ENCODE results near the gene BPIFB2. TPM values are rescaled to one million over a fixed set of nuclear protein-coding genes. Genes with fewer than 3 reads are reported as not detected.

BPIFB2 gene
- total RNA-seq, 1 experiment from 2014 or later, result not detected

DNA sequence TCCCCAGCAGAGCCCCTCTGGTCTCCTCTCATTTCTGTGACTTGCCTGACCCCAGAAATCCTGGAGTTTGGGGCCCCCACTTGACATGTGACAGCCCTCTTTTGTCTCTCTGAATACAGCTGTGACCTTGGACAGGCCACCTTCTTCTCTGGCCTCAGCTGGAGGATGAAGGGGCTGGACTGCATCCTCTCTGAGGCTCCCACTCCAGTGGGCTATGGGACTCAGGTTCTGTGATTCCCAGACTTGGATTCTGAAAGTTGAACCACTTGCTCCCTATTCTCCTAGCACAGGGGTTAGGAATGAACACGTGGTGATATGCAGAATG lies 55.3 kb downstream of the BPIFB2 start:
- POLR2A ChIA-PET, result no interaction called here
- Histone ChIP-seq H3K27me3 (ENCODE audit: control insufficient read depth, insufficient read depth, low read length) (no peaks in the 10 kb centered on the region), H3K9me3 (ENCODE audit: control insufficient read depth, insufficient read depth, low read depth, low read length) (no peaks in the 10 kb centered on the region), H3K4me1 (ENCODE audit: control insufficient read depth, insufficient read depth, low read length) (no peaks in the 10 kb centered on the region), H3K36me3 (ENCODE audit: control insufficient read depth, insufficient read depth, low read length) (no peaks in the 10 kb centered on the region), H3K27ac (ENCODE audit: low read length) (no peak overlapping the region), H3K4me3 (ENCODE audit: low read depth in 2 of 2, low read length in 2 of 2) (no peak overlapping the region)
- ATAC-seq (no peak), DNase-seq (ENCODE audit: low read depth, low spot score) (no peak)
- TF ChIP-seq, protein P1, sequence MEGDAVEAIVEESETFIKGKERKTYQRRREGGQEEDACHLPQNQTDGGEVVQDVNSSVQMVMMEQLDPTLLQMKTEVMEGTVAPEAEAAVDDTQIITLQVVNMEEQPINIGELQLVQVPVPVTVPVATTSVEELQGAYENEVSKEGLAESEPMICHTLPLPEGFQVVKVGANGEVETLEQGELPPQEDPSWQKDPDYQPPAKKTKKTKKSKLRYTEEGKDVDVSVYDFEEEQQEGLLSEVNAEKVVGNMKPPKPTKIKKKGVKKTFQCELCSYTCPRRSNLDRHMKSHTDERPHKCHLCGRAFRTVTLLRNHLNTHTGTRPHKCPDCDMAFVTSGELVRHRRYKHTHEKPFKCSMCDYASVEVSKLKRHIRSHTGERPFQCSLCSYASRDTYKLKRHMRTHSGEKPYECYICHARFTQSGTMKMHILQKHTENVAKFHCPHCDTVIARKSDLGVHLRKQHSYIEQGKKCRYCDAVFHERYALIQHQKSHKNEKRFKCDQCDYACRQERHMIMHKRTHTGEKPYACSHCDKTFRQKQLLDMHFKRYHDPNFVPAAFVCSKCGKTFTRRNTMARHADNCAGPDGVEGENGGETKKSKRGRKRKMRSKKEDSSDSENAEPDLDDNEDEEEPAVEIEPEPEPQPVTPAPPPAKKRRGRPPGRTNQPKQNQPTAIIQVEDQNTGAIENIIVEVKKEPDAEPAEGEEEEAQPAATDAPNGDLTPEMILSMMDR (IDR thresholded peaks at IDR 0.05), result no peak
- TF ChIP-seq, protein P2, sequence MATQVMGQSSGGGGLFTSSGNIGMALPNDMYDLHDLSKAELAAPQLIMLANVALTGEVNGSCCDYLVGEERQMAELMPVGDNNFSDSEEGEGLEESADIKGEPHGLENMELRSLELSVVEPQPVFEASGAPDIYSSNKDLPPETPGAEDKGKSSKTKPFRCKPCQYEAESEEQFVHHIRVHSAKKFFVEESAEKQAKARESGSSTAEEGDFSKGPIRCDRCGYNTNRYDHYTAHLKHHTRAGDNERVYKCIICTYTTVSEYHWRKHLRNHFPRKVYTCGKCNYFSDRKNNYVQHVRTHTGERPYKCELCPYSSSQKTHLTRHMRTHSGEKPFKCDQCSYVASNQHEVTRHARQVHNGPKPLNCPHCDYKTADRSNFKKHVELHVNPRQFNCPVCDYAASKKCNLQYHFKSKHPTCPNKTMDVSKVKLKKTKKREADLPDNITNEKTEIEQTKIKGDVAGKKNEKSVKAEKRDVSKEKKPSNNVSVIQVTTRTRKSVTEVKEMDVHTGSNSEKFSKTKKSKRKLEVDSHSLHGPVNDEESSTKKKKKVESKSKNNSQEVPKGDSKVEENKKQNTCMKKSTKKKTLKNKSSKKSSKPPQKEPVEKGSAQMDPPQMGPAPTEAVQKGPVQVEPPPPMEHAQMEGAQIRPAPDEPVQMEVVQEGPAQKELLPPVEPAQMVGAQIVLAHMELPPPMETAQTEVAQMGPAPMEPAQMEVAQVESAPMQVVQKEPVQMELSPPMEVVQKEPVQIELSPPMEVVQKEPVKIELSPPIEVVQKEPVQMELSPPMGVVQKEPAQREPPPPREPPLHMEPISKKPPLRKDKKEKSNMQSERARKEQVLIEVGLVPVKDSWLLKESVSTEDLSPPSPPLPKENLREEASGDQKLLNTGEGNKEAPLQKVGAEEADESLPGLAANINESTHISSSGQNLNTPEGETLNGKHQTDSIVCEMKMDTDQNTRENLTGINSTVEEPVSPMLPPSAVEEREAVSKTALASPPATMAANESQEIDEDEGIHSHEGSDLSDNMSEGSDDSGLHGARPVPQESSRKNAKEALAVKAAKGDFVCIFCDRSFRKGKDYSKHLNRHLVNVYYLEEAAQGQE (IDR thresholded peaks at IDR 0.05; ENCODE audit: insufficient read depth in 1 of 2, low read depth in 2 of 2, low read length in 1 of 2), result no peak
- TF ChIP-seq POLR2AphosphoS5 (IDR thresholded peaks at IDR 0.05; ENCODE audit: low read depth, low read length), result no peak
- no peak for TF ChIP-seq SIN3A (IDR thresholded peaks at IDR 0.05; ENCODE audit: borderline replicate concordance, insufficient read depth, low read depth, low read length)
- no peak for TF ChIP-seq TCF7L2 (IDR thresholded peaks at IDR 0.05; ENCODE audit: low read depth, low read length)
- BruUV-seq (replicated peaks), result no TSS peak
- in situ Hi-C loops (cut with HindIII; ENCODE audit: low pct_unique_long_range_greater_than_20kb, low sequenced_read_pairs), result no loop called here
- CTCF ChIA-PET, result no interaction called here
- intact Hi-C loops (cut with micrococcal nuclease; ENCODE audit: unreplicated experiment), result no loop called here

DNA sequence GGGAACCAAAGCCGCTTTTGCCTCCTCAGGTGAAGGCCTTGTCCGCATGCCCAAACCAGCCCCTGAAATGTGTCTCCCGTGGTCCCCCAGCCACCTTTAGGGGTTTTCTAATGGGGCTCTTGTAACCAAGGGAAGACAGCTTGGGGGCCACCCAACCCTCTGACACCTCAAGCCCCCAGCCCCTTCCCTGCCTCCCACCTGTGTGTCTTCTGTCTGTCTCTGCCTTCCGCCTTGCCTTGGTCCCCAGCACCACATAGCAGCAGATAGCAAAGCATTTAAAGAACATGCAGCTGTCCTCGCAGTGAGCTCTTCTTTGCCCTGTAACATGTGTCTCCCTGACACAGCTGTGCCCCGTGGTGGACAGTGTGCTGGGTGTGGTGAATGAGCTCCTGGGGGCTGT lies 55.8 kb downstream of the BPIFB2 start:
- Histone ChIP-seq H3K4me1 (ENCODE audit: control insufficient read depth, insufficient read depth, low read length) (no peaks in the 10 kb centered on the region), H3K4me3 (ENCODE audit: low read depth in 2 of 2, low read length in 2 of 2) (no peak overlapping the region), H3K27ac (ENCODE audit: low read length) (no peak overlapping the region), H3K9me3 (ENCODE audit: control insufficient read depth, insufficient read depth, low read depth, low read length) (no peaks in the 10 kb centered on the region), H3K27me3 (ENCODE audit: control insufficient read depth, insufficient read depth, low read length) (no peaks in the 10 kb centered on the region), H3K36me3 (ENCODE audit: control insufficient read depth, insufficient read depth, low read length) (no peaks in the 10 kb centered on the region)
- no peak for TF ChIP-seq SIN3A (IDR thresholded peaks at IDR 0.05; ENCODE audit: borderline replicate concordance, insufficient read depth, low read depth, low read length)
- TF ChIP-seq, protein P1 (IDR thresholded peaks at IDR 0.05), result no peak
- TF ChIP-seq POLR2AphosphoS5 (IDR thresholded peaks at IDR 0.05; ENCODE audit: low read depth, low read length), result no peak
- no peak for TF ChIP-seq TCF7L2 (IDR thresholded peaks at IDR 0.05; ENCODE audit: low read depth, low read length)
- TF ChIP-seq, protein P2 (IDR thresholded peaks at IDR 0.05; ENCODE audit: insufficient read depth in 1 of 2, low read depth in 2 of 2, low read length in 1 of 2), result no peak
- ChIA-PET POLR2A (no interaction called here), CTCF (no interaction called here)
- DNase-seq (ENCODE audit: low read depth, low spot score) (no peak), ATAC-seq (no peak)
- no TSS peak for BruUV-seq (replicated peaks)
- in situ Hi-C loops (cut with HindIII; ENCODE audit: low pct_unique_long_range_greater_than_20kb, low sequenced_read_pairs), result no loop called here
- intact Hi-C loops (cut with micrococcal nuclease; ENCODE audit: unreplicated experiment), result no loop called here

All from Panc1 (cell line).